HG03565 (cell line): ENCODE measurements around the gene BLVRB.
"Not testable (repeated sequence)": the region's sequence is repeated elsewhere in the genome, so short reads cannot be mapped to it uniquely, and the experiment has no call there.

Source experiments
- ATAC-seq: cut with Tn5 transposase; IDR thresholded peaks from one replicate; pipeline ENCODE4 v1.9.1; 2021; ENCODE audit warnings: mild to moderate bottlenecking, moderate library complexity; ENCODE audit not compliant: unreplicated experiment

The BLVRB gene

GRCh38 chr19:40410030-40410389, 55.5 kb downstream of the BLVRB start:
- ATAC-seq: no peak

GRCh38 chr19:40408598-40408925, 57.0 kb downstream of the BLVRB start:
- ATAC-seq: not testable (repeated sequence)

GRCh38 chr19:40407714-40408597, 57.6 kb downstream of the BLVRB start:
- ATAC-seq: no peak

DNA sequence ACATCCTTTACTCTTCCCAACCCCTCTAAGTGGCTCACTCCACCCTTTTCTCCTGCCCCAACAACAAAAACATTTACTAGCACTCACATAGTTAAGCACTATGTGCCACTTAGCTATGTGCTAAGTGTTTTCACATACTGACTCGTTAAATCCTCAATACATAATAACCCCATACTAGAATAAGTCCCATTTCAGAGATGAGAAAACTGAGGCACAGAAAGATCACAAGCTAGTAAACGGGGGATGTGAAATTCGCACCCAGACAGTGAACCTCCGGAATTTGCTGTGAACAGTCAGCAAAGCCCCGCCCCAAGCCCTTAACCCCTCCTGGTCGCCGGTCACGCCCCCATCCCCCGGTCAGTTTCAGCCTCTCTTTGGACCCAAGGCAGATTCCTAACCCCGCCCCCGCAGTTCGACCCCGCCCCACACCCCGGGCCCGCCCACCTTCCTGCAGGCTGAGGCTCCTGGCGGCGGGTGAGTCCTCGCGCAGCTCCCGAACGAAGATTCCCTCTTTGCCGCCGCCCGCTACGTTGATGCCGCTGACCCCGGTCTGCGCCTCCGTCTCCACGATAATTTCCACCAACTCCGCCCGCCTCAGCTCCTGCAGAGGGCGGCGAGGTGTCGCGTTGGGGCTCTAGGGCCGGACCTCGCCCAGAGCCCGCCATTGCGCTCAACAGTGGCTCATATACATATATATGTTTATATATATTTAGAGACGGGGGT, 62.1 kb downstream of the BLVRB start:
- peak; percentile 36 for ATAC-seq

DNA sequence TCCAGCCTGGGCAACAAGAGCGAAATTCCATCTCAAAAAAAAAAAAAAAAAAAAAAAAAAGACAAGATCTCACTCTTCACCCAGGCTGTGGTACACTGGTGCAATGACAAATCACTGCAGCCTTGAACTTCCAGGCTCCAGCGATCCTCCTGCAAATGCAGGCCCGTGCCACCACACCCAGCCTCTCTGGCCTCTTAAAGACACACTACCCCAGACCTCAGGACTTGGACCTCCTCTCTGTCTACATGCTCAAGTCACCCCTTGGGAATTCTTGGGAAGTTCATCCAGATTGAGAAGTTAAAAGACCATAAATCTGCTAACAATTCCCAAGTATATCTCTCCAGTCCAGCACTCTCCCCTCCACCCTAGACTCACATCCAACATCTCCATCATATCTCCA, 65.0 kb downstream of the BLVRB start:
- ATAC-seq: no peak

DNA sequence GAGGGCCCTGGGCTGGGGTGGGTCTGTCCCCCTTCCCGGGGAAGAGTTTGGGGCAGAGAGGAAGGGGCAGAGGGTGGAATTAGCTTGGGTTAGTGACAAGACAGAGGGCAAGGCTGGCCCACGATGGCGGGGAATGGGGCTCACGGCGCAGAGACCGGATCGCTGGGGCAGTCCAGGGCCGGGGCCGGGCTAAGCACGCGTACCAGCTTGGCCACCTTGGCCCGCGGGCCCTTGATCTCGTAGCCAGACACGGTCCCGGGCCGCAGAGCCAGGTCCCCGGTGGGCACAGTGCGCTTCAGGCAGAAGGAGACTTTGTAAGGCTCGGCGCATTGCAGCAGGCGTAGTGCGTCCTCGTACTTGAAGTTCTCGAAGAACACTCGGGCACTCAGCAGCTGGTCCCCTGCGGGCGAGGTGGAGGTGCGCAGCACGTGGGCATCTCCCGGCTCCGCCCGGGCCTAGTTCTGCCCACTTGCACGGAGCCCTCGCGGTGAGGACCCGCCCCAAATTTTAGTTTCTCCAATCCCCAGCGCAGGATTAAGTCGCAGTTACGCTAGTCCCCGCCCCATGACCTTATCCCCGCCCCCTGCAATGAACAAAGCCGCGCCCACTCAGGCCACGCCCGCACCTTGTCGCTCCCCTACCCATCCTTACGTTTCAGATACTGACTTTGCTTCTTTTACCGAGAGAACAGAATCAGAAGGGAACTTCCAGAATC, 67.0 kb downstream of the BLVRB start:
- ATAC-seq: no peak
